NOMO-1 (cell line): ENCODE measurements around the gene RMC1.

Source experiments
- DNase-seq, 2 experiments: peaks; one replicate each; lab custom pipeline; 2025; ENCODE audit not compliant: unreplicated experiment in 2 of 2; lab: John Stamatoyannopoulos, UW

The RMC1 gene

GRCh38 chr18:23578891-23579653, 75.8 kb downstream of the RMC1 start:
- peak; percentile 52 to 91 for DNase-seq

GRCh38 chr18:23580677-23581367, 77.5 kb downstream of the RMC1 start:
- no peak for DNase-seq
